Thyroid gland (tissue), 4 donors: ENCODE data around the gene HSP90B1.

Source experiments
- POLR2A ChIP-seq, 2 donors: fragments of 450-650 bp; IDR thresholded peaks; one replicate each; pipeline ENCODE4 v1.6.1; 2017; ENCODE audit warnings: antibody characterized with exemption in 2 of 2, mild to moderate bottlenecking in 2 of 2, moderate library complexity in 1 of 2
- TF ChIP-seq, protein P1 (sequence below), 6 experiments: fragments of 200-600 bp in 3 of 6; fragments of 450-650 bp in 3 of 6; sonication (generic) in 3 of 6; IDR thresholded peaks; one replicate each; pipeline ENCODE4 v1.5.1; 2016 to 2019; ENCODE audit warnings: antibody characterized with exemption in 6 of 6, mild to moderate bottlenecking in 2 of 6, inconsistent platforms in 1 of 6, moderate library complexity in 1 of 6

DNA sequence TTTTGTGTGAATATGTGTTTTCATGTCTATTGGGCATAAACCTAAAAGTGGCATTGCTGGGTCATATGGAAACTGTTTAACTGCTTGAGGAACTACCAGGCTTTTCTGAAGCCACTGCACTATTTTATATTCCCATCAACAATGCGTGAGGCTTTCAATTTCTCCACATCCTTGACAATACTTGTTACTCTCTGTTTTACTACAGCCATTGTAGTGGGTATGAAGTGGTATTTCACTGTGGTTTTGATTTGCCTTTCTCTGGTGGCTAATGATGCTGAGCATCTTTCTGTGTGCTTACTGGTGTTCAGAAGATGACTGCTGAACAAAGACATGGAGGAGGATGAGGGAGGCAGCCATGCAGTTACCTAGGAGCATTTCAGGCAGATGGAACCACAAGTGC is 22.3 kb downstream of the HSP90B1 start:
- TF ChIP-seq, protein P1, sequence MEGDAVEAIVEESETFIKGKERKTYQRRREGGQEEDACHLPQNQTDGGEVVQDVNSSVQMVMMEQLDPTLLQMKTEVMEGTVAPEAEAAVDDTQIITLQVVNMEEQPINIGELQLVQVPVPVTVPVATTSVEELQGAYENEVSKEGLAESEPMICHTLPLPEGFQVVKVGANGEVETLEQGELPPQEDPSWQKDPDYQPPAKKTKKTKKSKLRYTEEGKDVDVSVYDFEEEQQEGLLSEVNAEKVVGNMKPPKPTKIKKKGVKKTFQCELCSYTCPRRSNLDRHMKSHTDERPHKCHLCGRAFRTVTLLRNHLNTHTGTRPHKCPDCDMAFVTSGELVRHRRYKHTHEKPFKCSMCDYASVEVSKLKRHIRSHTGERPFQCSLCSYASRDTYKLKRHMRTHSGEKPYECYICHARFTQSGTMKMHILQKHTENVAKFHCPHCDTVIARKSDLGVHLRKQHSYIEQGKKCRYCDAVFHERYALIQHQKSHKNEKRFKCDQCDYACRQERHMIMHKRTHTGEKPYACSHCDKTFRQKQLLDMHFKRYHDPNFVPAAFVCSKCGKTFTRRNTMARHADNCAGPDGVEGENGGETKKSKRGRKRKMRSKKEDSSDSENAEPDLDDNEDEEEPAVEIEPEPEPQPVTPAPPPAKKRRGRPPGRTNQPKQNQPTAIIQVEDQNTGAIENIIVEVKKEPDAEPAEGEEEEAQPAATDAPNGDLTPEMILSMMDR (IDR thresholded peaks at IDR 0.05): no peak
- TF ChIP-seq POLR2A (IDR thresholded peaks at IDR 0.05): no peak
